Uterus (tissue), 2 donors: ENCODE data around the gene USP9X.

ENCODE experiments used
- POLR2A ChIP-seq, 2 donors: fragments of 450-650 bp; IDR thresholded peaks; one replicate each; pipeline ENCODE4 v1.6.1; 2016; ENCODE audit warnings: antibody characterized with exemption in 2 of 2, mild to moderate bottlenecking in 1 of 2, moderate library complexity in 1 of 2
- TF ChIP-seq, protein P1 (sequence below), 4 experiments: fragments of 200-600 bp in 2 of 4; fragments of 450-650 bp in 2 of 4; sonication (generic) in 2 of 4; IDR thresholded peaks; one replicate each; pipeline ENCODE4 v1.5.1; 2016 to 2019; ENCODE audit warnings: antibody characterized with exemption in 4 of 4, mild to moderate bottlenecking in 2 of 4, moderate library complexity in 1 of 4

DNA sequence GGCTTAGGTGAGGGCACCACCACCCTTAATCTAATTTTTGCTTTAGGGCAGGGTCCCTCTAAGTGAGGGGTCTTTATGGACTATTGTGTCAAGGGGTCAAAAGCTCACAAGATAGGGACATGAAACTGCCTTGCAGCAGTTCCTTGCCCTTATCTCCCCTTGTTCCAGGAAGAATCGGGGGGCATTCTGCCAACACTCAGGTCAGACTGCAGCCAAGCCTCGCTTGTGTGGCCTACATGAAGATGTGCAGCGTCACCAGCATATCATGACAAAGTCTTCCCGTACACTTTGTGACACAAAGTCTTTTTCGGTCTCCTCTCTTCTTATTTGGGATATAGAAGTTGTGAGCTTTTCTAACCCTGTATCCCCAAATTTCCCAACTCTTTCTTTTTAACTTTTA lies 17.5 kb upstream of the USP9X start:
- no peak for TF ChIP-seq POLR2A (IDR thresholded peaks at IDR 0.05)
- TF ChIP-seq, protein P1, sequence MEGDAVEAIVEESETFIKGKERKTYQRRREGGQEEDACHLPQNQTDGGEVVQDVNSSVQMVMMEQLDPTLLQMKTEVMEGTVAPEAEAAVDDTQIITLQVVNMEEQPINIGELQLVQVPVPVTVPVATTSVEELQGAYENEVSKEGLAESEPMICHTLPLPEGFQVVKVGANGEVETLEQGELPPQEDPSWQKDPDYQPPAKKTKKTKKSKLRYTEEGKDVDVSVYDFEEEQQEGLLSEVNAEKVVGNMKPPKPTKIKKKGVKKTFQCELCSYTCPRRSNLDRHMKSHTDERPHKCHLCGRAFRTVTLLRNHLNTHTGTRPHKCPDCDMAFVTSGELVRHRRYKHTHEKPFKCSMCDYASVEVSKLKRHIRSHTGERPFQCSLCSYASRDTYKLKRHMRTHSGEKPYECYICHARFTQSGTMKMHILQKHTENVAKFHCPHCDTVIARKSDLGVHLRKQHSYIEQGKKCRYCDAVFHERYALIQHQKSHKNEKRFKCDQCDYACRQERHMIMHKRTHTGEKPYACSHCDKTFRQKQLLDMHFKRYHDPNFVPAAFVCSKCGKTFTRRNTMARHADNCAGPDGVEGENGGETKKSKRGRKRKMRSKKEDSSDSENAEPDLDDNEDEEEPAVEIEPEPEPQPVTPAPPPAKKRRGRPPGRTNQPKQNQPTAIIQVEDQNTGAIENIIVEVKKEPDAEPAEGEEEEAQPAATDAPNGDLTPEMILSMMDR (IDR thresholded peaks at IDR 0.05): no peak
